UCSD-AML1 (cell line): ENCODE measurements around the gene GPR32.
"Not testable (repeated sequence)": the region's sequence is repeated elsewhere in the genome, so short reads cannot be mapped to it uniquely, and the experiment has no call there.

Experiments
- DNase-seq: peaks from one replicate; lab custom pipeline; 2025; ENCODE audit not compliant: unreplicated experiment; lab: John Stamatoyannopoulos, UW

Gene GPR32

DNA sequence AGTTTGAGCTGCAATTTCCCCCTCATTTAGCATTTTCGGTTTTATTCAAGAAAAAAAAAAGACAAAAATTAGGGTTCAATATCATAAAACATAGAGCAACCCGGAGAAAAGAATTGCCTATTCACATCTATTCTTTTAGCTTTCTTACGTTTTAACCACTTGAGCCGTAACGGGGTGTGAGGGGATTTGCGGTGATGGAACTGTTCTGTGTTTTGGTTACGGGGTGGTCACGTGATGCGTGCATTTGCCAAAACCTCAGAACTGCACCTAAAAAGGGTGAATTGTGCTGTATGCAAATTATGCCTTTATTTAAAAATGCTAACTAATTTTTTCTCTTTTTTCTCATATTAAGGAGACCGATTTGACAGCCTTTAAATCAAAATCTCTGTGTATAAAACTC, 25.0 kb upstream of the GPR32 start:
- no peak for DNase-seq

DNA sequence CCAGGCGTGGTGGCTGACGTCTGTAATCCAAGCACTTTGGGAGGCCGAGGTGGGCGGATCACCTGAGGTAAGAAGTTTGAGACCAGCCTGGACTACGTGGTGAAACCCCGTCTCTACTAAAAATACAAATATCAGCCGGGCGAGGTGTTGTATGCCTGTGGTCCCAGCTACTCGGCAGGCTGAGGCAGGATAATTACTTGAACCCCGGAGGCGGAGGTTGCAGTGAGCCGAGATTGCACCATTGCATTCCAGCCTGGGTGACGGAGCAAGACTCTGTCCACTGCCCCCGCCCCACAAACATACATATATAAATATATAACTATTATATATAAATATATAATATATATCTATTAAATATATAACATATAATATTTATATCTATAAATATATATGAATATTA, 23.1 kb upstream of the GPR32 start:
- DNase-seq, result not testable (repeated sequence)

DNA sequence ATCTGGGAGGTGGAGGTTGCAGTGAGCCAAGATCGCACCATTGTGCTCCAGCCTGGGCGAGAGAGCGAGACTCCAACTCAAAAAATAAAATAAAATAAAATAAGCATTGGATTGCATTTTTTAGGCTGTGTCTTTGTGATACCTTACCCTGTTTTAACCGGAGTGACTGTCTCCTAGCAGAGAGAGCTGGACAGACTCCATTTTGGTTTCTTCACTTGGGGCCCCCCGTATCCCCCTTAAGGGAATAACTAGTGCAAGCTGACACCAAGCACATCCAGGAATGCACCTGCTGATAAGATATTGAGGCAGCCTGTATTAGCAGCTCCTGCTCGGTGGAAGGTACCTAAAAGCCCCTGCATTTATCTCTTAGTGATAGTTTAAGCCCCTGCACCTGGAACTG, 20.8 kb upstream of the GPR32 start:
- DNase-seq, result no peak

DNA sequence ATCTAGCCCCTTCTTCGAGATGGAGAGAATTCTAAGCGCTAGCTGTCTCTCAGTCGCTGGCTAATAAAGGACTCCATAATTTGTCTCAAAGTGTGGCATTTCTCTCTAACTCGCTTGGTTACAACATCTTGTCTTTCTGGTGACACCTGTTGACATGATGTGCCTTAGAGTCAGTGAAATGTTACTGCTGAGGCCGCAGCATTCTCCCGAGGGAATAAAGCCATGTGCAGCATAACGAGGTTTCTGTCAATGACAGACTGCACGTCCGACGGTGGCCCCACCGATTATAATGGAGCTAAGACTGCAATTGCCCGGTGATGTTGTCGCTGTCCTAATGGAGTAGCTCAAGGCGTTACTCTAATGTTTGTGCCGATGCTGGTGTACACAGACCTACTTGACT, 20.3 kb upstream of the GPR32 start:
- DNase-seq, result no peak

DNA sequence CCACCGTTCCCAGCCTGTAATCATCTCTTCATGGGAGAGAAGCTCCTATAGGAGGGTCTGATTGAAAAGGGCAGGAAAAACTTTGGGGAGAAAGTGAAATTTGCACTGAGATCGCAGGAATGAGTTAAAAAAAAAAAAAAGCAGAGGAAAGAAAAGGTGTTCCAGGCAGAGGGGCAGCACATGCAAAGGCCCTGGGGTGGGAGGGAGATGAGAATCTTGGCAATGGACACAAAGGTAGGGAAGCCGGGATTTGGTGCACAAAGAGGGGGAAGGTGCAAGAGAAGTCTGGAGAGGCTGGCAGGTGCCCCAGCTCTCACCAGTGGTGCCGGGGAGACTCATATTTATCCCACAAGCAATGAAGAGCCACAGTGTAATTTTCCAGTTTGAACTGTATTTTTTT, 16.4 kb upstream of the GPR32 start:
- no peak for DNase-seq

DNA sequence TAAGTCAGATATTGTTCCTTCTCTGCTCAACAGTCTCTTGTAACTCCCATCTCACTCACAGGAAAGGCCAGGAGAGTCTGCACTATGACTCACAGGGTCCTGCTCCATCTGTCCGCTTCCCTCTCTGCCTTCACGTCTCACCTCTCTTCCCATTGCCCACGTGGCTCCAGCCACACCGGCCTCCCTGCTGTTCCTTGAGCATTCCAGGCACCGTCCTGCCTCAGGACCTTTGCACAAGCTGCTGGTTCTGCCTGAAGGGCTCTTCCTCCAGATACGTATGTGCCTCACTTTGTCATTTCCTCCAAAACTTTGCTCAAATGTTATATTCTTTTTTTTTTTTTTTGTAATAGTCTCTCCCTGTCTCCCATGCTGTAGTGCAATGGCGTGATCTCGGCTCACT, 14.0 kb upstream of the GPR32 start:
- DNase-seq, result not testable (repeated sequence)

DNA sequence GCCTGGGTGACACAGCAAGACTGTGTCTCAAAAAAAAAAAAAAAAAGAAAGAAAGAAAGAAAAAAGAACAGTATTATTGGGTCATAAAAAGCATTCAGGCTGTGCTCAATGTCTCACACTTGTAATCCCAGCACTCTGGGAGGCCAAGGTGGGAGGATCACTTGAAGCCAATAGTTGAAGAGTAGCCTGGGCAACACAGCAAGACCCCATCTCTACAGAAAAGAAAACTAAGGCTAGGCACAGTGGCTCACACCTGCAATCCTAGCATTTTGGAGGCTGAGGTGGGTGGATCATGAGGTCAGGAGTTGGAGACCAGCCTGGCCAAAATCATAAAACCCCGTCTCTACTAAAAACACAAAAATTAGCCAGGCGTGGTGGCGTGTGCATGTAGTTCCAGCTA, 12.6 kb upstream of the GPR32 start:
- not testable (repeated sequence) for DNase-seq

DNA sequence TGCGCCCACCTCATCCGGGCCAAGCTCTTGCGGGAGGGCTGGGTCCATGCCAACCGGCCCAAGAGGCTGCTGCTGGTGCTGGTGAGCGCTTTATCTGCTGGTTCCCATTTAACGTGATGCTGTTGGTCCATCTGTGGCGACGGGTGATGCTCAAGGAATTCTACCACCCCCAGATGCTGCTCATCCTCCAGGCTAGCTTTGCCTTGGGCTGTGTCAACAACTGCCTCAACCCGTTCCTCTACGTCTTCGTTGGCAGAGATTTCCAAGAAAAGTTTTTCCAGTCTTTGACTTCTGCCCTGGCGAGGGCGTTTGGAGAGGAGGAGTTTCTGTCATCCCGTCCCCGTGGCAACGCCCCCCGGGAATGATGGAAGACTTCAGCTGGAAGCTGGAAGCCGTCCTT, 11.2 kb upstream of the GPR32 start:
- DNase-seq, result not testable (repeated sequence)

DNA sequence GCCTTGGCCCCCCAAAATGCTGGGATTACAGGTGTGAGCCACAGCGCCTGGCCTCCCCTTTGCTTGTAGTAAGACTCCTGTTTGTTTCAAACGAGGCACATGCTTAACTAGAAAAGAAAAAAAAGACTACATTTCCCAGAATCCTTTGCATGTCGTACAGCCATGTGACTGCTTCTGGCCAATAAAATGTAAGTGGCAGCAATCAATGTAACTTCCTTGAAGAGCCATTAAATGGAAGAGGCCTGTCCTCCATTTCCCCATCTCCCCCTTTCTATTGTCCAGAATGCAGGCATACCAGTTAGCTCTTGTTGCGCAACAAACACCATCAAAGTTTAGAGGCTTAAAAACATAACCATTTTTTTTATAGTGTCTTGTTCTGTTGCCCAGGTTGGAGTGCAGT, 10.4 kb upstream of the GPR32 start:
- no peak for DNase-seq

DNA sequence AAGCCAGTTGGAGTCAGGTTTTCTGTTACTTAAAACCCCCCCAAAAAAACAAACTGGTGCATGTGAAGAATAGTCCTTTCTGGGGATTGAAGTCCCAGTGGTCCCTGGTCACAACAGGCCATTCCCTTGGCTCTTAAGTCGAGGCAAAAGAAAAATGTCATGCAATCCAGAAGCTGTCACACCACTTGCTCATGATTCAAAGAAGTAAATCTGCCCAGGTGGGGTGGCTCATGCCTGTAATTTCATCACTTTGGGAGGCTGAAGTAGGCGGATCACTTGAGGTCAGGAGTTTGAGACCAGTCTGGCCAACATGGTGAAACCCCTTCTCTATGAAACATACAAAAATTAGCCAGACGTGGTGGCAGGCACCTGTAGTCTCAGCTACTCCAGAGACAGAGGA, 8.8 kb upstream of the GPR32 start:
- not testable (repeated sequence) for DNase-seq

DNA sequence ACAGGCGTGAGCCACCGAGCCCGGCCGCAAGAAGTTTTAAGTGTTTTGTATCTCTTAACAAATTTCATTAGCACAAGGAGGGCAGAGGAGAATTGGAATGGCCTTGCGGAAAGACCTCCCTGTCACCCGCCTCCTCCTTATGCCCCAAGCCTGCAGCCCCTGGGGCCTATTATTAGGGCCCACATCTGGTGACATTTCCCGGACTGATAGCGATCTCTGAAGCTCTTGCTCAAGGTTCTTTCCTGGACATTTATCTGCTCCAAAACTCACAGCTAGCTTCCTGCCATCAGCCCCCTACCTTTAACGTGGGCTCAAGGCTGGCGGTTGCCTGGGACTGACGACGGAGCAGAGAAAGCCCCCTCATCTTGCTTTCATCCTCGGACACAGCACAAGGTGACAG, 6.7 kb upstream of the GPR32 start:
- not testable (repeated sequence) for DNase-seq

DNA sequence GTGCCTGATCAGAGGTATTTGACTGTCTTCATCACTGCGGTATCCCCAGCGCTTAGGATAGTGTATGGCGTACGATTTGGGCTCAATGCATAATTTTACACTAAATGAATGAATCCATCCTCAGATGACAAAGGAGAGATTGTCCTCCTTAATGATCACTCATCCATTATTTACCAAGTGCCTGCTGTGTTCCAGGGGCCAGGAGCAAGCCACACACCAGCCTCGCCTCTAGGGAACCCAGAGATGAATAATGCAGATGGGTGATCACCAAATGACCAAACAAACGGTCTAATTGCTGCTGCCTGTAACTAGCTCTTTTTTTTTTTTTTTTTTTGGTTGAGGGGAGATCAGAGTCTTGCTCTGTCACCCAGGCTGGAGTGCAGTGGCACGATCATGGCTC, 5.9 kb upstream of the GPR32 start:
- no peak for DNase-seq

DNA sequence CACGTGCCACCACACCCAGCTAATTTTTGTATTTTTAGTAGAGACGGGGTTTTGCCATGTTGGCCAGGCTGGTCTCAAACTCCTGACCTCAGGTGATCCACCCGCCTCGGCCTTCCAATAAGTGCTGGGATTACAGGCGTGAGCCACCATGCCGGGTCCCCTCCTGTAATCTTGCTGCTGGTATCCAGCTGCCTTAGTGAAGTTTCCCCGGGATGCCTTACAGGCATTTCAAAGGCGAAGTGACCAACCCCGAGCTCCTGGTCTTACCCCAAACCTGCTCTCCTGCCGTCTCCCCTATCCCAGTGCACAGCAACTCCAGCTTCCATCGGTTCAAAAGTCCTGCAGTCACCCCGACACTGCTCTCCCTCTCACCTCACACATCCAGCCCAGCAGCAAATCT, 3.5 kb upstream of the GPR32 start:
- DNase-seq, result not testable (repeated sequence)

DNA sequence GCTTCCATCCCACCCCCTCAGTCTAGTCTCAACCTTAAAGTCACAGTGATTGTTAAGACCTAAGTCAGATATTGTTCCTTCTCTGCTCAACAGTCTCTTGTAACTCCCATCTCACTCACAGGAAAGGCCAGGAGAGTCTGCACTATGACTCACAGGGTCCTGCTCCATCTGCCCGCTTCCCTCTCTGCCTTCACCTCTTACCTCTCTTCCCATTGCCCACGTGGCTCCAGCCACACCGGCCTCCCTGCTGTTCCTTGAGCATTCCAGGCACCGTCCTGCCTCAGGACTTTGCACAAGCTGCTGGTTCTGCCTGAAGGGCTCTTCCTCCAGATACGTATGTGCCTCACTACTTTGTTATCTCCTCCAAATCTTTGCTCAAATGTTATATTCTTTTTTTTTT, 3.0 kb upstream of the GPR32 start:
- not testable (repeated sequence) for DNase-seq

DNA sequence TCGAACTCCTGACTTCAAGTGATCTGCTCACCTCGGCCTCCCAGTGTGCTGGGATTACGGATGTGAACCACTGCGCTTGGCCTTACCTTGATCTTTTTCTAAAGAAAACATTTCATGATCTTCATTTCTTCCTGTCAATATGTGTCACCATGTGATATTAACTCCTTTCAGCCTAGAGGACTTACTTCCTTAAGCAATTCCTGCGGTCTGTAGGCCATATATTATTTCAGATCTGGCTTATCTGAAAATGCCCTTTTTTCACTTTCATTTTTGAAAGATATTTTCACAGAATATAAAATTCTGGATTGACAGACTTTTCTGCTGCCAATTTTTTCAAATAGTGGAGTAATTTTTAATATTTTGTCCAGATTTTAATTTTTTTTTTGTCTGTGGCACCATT, 2.0 kb upstream of the GPR32 start:
- DNase-seq, result no peak

DNA sequence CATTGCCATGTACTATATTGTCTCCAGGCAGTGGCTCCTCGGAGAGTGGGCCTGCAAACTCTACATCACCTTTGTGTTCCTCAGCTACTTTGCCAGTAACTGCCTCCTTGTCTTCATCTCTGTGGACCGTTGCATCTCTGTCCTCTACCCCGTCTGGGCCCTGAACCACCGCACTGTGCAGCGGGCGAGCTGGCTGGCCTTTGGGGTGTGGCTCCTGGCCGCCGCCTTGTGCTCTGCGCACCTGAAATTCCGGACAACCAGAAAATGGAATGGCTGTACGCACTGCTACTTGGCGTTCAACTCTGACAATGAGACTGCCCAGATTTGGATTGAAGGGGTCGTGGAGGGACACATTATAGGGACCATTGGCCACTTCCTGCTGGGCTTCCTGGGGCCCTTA, 624 bp downstream of the GPR32 start:
- no peak for DNase-seq

DNA sequence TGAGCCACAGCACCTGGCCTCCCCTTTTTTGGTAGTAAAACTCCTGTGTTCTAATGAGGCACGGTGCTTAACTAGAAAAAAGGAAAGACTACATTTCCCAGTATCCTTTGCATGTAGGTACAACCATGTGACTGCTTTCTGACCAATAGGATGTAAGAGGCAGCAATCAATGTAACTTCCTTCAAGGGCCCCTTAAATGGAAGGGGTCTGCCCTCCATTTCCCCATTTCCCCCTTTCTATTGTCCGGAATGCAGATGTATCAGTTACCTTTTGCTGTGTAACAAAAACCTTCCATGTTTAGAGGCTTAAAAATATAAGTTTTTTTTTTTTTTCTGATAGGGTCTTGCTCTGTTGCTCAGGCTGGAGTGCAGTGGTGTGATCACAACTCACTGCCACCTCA, 2.2 kb downstream of the GPR32 start:
- no peak for DNase-seq

DNA sequence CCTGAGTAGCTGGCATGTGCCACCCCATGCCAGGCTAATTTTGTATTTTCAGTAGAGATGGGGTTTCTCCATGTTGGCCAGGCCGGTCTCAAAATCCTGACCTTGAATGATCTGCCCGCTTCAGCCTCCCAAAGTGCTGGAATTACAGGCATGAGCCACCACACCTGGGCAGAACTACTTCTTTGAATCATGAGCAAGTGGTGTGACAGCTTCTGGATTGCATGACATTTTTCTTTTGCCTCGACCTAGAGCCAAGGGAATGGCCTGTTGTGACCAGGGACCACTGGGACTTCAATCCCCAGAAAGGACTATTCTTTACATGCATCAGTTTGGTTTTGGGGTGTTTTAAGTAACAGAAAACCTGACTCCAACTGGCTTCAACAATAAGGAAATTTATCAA, 2.6 kb downstream of the GPR32 start:
- not testable (repeated sequence) for DNase-seq

DNA sequence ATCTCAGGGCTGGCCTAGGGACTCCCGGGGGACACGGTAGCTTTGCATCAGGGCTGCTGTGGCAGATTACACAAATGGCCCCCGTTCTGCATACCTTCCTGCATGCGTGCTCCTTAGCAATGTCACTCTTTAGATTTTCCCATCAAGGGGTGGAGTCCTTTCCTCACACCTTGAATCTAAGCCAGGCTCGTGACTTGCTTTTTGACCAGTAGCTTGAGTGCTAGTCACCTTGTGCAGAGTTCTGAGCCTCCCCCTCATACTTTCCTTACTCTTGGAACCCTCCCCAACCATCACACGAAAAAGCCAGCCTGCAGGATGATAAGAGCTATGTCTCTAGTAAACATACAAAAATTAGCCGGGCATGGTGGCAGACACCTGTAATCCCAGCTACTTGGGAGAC, 3.2 kb downstream of the GPR32 start:
- not testable (repeated sequence) for DNase-seq

DNA sequence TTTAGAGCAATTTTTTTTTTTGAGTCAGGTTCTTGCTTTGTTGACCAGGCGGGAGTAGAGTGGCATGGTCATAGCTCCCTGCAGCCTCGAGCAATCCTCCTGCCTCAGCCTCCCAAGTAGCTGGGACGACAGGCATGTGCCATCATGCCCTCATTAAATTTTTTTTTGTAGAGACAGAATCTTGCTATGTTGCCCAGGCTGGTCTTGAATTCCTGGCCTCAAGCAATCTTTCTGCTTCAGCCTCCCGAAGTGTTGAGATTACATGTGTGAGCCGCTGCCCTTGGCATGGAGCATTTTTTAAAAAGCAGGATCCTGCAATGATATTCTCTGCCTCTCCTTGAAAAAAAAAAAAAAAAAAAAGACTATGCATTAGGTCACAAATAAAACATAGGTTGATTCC, 5.9 kb downstream of the GPR32 start:
- DNase-seq, result no peak

DNA sequence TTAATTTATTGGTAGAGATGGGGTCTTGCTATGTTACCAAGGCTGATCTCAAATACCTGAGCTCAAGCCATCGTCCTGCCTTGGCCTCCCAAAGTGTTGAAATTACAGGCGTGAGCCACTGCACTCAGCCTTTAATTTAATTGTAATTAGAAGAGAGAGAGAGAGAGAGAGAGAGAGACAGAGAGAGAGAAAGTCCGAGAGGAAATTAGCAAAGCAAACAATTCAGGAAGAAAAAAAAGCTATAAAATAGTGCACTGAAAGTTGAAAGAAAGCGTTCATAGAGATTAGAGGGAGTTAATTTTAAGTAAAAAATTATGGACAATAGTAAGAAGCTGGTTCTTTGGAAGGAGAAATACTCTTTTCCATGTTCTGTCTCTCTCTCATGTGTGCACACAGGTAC, 7.0 kb downstream of the GPR32 start:
- no peak for DNase-seq

DNA sequence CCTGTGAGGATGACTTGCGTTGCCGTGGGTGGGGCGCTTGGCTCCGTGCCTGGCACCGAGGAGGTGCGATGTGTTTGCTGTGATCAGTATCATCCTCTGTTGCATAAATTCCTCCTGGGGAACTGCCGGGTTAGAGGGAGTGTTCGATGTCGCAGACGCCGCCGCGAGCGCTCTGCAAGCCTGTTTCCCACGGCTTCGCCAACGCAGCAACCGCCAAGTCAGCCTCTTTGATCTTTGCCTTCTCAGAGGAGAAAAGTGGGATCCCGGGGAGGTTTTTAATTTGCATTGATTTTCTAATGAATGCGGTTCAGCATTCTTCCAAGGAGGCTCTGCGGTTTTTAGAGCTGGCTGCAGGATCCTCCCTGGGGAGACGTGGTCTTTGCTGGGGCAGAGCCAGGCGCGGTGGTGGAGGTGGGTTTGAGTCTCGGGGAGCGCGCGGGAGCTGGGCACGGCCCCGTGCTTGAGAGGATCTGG, 7.6 kb downstream of the GPR32 start:
- no peak for DNase-seq

DNA sequence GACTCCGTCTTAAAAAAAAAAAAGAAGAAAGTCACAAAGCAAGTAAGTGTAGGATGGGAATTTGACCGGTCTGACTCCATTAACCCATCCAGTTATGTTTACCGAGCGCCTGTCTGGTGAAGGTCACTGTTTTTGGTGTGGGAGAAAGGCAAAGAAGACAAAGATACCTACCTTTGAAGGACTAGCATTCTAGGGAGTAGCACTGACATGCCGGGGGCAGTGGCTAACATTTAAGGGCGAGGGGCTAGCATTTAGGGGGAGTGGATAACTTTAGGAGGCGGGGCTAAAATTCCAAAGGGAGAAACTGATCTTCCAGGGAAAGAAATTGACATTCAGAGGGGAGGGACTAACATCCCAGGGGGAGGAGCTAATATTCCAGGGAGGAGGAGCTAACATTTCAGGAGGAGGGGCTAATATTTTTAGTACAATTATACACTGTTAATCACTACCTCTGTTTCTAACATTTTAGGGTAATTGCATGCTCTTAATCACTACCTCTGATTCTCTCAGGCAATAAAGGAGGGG, 8.7 kb downstream of the GPR32 start:
- DNase-seq, result no peak
